Left colon (tissue), 2 donors: ENCODE results near the gene GATAD2A. TPM values are rescaled to one million over a fixed set of nuclear protein-coding genes. Genes with fewer than 3 reads are reported as not detected.
"Not testable (repeated sequence)": the region's sequence is repeated elsewhere in the genome, so short reads cannot be mapped to it uniquely, and the experiment has no call there.

Experiments used
- ATAC-seq: fragments of 200-7000 bp; cut with Tn5 transposase; one replicate; pipeline ENCODE4 v1.9.1; 2020; ENCODE audit warnings: mild to moderate bottlenecking, moderate library complexity
- DNase-seq, 2 donors: peaks; one replicate each; pipeline ENCODE4 v3.0.0-alpha.2; 2020
- intact Hi-C, 2 donors: fragments of 100-400 bp; cut with DNase I in 1 of 2; cut with micrococcal nuclease in 1 of 2; formaldehyde crosslinking; loops; one replicate each; pipeline versions ENCODE4 v1.11.2 to v1.14.0; 2022; cut with DNase I, micrococcal nuclease
- total RNA-seq, 2 donors: library from RNA; stranded (reverse); fragmentation: NEBNext Ultra II Directional; extraction: Animal tissue kit (Norgen Biotek cat#: 25700); gene quantifications; one replicate each; pipeline ENCODE4 v1.2.1, GENCODE V29; 2021
- donor health status: DM: no; HTN: no; CAD: no.
- donor health status: DM: yes; HTN: yes; CAD: no.

GATAD2A gene
- total RNA-seq, 2 donors from 2014 or later, result 104 to 135 TPM

DNA sequence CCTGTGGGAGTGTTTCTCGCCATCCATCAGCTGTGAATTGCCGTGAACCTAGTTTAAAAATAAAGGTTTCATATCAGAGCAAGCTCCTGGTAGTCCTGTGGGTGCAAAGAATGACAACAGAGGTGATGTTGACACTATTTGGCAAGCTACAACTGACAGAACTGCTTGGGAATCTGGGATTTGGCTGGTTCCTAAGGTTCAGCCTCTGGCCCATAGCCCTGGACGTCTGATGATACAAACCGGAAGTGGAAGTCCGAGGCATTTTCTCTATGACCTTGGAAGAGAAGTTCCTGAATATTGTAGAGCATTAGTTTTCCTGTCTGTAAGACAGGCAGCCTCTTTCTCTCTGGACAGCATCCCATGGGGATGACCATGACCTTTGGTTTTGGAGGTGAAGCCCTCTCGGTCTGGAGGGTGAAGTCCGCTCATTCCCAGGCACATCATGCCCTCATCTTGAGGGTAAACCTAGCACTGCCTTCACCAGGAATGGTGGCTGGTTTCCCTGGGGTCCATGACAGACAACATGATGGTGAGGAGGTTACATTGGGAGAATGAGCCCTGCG lies 29.1 kb downstream of the GATAD2A start:
- ATAC-seq (no peak), DNase-seq (no peak)
- intact Hi-C loops, result no loop called here

DNA sequence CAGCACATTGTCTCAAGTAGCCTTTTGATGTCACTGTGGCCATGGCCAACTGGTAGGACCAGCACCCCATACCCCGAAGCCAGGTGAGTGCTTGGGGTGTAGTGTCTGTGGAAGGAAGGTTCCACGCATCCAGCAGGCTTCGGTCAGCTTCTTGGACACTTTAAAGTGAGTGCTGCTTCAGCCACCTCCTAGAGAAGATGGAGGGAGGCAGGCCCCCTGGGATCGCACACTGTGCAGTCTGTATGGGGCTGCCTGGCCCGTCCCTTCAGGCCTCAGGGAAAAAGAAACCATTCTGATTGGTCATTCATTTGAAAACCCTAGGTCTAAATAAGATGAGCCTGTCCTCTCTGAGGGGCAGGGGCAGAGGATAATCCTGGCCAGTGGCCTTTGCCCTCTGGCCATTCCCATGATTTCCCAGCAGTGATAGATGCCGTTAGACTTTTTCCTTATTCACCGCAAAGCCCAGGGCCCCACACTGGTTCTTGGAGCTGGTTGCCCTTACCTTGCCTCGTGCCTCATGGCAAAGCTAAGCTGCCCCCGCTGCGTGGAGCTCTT lies 30.7 kb downstream of the GATAD2A start:
- DNase-seq (no peak), ATAC-seq (peak; percentile 17)
- intact Hi-C loops, result no loop called here

GRCh38 chr19:19438366-19439175 lies 33.1 kb downstream of the GATAD2A start:
- intact Hi-C loops, result no loop called here
- DNase-seq (no peak), ATAC-seq (peak; percentile 5)

DNA sequence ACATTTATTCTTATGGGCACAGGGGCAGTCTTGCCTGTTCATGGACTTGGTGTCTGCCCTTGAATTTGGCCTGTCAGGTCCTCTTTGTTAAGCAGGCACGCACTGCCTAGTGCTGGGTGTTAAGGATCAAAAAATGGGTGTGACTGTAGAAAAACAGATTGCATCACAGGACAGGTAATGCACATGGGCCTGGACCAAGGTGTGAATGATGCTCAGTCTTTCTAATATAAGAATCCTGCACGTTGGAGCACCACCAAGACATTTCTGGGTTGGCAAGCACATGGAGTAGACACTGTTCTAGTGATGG lies 33.7 kb downstream of the GATAD2A start:
- intact Hi-C loops, result no loop called here
- no peak for DNase-seq

GRCh38 chr19:19443283-19443682 lies 37.8 kb downstream of the GATAD2A start:
- intact Hi-C loops, result no loop called here
- no peak for ATAC-seq
- no peak for DNase-seq

More for the DNA sequence above, 33.7 kb downstream of the GATAD2A start:
- peak; percentile 18 for ATAC-seq

GRCh38 chr19:19443902-19444680 lies 38.6 kb downstream of the GATAD2A start:
- ATAC-seq (no peak), DNase-seq (no peak)
- intact Hi-C loops, result no loop called here

GRCh38 chr19:19444681-19445155 lies 39.2 kb downstream of the GATAD2A start:
- intact Hi-C loops, result no loop called here
- DNase-seq, result no peak
- peak; percentile 89 for ATAC-seq

DNA sequence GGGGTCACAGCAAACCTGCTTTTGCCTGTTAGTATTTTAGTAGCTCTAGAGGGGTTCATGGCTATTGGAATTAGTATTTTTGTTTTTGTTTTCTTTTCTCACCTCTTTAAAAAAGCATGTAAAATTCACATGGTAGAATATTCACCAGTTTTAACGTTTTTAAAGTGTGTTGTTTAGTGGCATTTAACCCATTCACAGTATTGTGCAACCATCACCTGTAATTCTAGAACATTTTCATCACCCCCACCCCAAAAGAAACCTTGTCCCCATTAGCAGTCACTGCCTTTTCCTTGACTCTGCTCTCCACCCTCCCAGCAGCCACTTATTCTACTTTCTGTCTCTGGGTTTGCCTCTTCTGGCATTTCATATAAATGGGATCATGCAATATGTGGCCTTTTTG lies 39.8 kb downstream of the GATAD2A start:
- ATAC-seq (no peak), DNase-seq (no peak)
- intact Hi-C loops, result no loop called here

- ATAC-seq, result no peak
- no peak for DNase-seq
- intact Hi-C loops, result no loop called here
These were observed 40.5 kb downstream of the GATAD2A start for GRCh38 chr19:19445911-19446361.

DNA sequence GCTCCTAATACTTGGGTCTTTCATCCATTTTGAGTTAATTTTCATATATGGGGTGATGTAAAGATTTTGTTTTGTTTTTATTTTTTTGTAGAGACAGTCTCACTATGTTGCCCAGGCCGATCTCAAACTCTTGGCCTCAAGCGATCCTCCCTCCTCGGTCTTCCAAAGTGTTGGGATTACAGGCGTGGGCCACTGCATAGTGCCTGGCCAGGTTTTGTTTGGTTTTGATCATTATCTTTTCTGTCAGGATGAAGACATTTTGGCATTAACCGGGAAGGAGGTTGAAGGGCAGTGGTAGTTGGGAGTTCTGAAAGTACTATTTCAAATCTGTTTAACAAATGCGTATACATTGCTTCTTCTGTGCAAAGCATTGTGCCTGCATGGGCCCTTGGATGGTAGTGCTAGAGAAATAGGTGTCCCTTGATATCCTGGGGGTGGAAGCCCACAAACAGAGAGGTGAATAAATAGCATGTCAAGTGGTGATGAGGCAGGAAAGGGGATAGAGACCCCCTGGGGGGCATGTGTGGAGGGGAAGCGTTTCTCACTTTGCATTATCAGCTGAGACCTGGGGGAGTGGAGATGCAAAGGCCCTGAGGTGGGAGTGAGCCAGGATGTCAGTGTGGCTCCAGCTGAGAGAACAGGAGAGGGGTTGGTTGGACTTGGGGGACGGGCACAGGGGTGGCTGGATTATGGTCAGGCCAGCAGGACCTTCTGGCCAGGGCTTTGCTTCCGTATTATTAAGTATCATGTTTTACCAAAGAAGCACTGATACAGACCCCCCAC lies 41.4 kb downstream of the GATAD2A start:
- intact Hi-C loops, result no loop called here
- DNase-seq, result no peak
- ATAC-seq, result no peak

GRCh38 chr19:19447536-19448237 lies 42.2 kb downstream of the GATAD2A start:
- no peak for ATAC-seq
- no peak for DNase-seq

GRCh38 chr19:19448238-19448544 lies 42.7 kb downstream of the GATAD2A start:
- no peak for ATAC-seq
- intact Hi-C loops, result no loop called here

More at GRCh38 chr19:19447536-19448237, 42.2 kb downstream of the GATAD2A start:
- intact Hi-C loops, result no loop called here

DNA sequence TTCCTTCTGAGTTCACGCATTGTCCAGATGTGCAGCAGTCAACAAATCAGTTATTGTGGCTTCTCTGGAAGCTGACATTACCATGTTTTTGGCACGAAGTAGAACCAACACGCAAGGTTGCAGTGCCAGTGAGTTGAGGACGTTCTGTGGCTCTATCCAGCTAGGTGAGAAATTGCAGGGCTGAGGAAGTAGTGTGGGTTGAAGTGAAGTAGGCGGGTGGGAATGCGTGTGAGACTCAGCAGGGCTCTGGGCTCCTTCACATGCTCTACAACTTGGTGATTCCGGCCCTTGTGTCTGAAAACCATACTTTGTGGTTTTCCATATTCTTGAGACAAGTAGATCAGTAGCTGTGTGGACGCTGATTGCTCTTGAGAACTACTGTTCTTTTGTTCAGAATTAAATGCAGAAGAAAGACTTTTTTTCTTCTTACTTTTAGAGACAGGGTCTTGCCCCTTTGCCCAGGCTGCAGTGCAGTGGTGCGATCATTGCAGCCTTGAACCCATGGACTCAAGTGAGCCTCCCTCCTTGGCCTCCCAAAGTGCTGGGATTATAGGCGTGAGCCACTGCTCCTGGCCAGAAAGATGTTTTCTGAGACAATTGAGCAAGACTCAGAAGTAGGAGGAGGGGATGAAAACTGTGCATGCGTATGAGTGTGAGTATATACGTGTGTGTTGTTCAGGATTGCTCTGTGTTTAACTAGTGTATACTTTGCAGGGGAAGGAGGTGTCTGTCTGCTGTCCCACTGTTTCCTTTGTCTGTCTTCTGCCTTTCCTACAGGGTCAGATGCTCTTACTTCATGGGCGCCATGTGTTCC lies 46.2 kb downstream of the GATAD2A start:
- intact Hi-C loops, result no loop called here
- ATAC-seq (peak; percentile 5), DNase-seq (no peak)

More at GRCh38 chr19:19448238-19448544, 42.7 kb downstream of the GATAD2A start:
- DNase-seq, result no peak

DNA sequence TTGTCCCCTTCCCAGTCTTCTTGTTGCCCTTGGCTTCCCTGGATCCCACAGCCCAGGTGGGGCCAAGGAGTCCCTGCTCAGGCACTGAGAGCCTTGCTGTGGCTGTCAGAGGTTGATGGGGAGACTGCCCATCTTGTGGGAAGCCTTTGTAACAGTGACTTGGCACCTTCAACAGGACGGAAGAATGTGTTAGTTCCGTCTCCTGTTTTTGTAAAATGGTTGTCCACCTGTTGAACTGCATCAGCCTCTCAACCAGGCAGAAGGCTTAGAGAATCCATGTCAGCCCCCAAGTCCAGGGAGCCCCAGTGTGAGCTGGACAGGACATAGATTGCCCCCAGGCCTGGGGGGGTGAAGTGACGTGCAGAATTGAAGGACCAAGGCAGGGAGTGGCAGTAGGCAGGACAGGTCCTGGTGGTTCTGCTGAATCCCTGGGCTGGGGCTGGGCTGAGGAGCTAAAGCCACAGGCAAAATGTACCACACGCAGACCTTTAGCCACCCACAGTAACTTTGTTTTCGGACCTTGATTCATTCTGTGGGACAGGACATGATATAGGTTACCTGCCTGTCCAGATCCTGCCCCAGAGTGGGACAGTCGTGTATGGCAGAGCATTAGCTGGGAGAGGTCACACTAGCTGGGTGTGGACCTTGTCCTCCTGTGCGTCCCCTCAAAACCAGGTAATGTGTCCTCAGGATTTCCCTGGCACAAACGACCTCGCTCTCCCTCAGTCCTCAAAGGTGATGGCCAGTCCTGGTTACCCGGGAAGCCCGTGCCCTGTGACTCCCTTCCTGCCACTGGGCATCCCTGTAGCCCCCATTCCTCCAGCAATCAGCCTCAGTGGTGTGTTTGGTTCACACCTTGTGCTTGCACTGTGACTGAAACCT lies 47.0 kb downstream of the GATAD2A start:
- intact Hi-C loops, result no loop called here
- peak in 1 of 2 donors; percentile 44 for DNase-seq

DNA sequence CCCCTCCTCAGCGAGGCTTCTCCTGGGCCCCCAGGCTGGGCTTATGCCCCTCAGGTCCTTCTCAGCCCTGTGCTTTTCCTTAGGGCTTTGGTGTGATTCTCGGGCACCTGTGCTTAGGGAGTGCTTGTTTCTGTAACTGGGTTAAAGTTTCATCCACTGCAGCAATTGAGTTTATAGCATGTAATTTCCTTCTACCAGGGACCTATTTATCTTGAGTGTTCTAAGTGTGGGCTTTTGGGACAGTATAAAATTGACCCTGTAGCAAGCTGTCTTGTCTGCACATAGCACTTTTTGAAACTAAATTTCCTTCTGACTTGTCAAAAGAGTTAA lies 47.6 kb downstream of the GATAD2A start:
- intact Hi-C loops, result no loop called here
- DNase-seq (no peak), ATAC-seq (peak; percentile 86)

More for the DNA sequence above, 47.0 kb downstream of the GATAD2A start:
- peak; percentile 72 for ATAC-seq

DNA sequence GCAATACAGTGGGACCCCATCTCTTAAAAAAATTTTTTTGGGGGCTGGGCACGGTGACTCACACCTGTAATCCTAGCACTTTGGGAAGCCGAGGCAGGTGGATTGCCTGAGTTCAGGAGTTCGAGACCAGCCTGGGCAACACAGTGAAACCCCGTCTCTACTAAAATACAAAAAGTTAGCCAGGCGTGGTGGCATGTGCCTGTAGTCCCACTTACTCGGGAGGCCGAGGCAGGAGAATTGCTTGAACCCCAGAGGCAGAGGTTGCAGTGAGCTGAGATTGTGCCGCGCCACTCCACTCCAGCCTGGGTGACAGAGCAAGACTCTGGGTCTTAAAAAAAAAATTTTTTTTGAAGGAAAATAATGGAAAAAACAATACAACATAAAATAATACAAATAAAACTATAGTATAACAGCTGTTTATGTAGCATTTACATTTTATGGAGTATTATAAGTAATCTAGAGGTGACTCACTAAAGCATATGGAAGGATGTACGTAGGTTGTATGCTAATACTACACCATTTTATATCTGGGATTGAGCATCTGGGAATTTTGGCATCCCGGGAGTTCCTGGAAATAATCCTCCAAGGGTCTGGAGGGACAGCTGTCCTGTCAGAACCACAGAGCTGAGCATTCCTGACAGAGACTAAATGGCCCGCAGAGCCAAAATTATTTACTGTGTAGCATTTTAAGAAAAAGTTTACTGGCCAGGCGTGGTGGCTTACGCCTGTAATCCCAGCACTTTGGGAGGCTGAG lies 49.9 kb downstream of the GATAD2A start:
- intact Hi-C loops, ATAC-seq, DNase-seq: not testable (repeated sequence)
